ENCODE data around the gene AMPH.
"Not testable (repeated sequence)": the region's sequence is repeated elsewhere in the genome, so short reads cannot be mapped to it uniquely, and the experiment has no call there.

AMPH gene

GRCh38 chr7:38351601-38352000 is 279.6 kb downstream of the AMPH start:
- no peak for DNase-seq (ENCODE audit: low read depth in 2 of 2)
- H3K4me3 ChIP-seq (replicated peaks in 1 of 2; ENCODE audit: low read depth in 2 of 2, low read length in 2 of 2): no peak overlapping the region
- TF ChIP-seq, protein P1, sequence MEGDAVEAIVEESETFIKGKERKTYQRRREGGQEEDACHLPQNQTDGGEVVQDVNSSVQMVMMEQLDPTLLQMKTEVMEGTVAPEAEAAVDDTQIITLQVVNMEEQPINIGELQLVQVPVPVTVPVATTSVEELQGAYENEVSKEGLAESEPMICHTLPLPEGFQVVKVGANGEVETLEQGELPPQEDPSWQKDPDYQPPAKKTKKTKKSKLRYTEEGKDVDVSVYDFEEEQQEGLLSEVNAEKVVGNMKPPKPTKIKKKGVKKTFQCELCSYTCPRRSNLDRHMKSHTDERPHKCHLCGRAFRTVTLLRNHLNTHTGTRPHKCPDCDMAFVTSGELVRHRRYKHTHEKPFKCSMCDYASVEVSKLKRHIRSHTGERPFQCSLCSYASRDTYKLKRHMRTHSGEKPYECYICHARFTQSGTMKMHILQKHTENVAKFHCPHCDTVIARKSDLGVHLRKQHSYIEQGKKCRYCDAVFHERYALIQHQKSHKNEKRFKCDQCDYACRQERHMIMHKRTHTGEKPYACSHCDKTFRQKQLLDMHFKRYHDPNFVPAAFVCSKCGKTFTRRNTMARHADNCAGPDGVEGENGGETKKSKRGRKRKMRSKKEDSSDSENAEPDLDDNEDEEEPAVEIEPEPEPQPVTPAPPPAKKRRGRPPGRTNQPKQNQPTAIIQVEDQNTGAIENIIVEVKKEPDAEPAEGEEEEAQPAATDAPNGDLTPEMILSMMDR (IDR thresholded peaks at IDR 0.05; ENCODE audit: low read depth, low read length): no peak

DNA sequence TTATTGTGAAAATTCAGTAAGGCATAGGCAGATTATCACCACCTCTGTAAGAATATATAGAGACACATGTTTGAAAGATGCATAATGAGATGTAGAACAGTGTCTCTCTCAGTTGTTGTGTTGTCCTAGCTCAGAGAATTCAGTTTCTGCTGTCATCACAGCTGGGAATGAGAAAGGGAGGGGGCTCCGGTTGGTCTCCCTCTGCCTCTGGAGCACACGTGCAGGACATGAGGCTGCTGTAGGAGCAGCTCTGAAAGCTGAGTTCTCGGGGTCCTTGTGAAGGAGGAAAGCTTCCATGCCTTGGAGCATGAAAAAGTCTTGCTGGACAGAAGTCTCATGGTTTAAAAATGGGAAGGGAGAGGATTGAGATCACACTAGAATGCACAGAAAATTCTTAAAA is 280.4 kb downstream of the AMPH start:
- not testable (repeated sequence) for H3K4me3 ChIP-seq (replicated peaks in 1 of 2; ENCODE audit: low read depth in 2 of 2, low read length in 2 of 2); DNase-seq (ENCODE audit: low read depth in 2 of 2)

- DNase-seq (ENCODE audit: low read depth in 2 of 2): peak; percentile 34 to 53
- H3K4me3 ChIP-seq (replicated peaks in 1 of 2; ENCODE audit: low read depth in 2 of 2, low read length in 2 of 2): not testable (repeated sequence)
These were observed 281.1 kb downstream of the AMPH start for GRCh38 chr7:38349869-38350583.

GRCh38 chr7:38349126-38349795 is 281.9 kb downstream of the AMPH start:
- not testable (repeated sequence) for H3K4me3 ChIP-seq (replicated peaks in 1 of 2; ENCODE audit: low read depth in 2 of 2, low read length in 2 of 2); DNase-seq (ENCODE audit: low read depth in 2 of 2)

DNA sequence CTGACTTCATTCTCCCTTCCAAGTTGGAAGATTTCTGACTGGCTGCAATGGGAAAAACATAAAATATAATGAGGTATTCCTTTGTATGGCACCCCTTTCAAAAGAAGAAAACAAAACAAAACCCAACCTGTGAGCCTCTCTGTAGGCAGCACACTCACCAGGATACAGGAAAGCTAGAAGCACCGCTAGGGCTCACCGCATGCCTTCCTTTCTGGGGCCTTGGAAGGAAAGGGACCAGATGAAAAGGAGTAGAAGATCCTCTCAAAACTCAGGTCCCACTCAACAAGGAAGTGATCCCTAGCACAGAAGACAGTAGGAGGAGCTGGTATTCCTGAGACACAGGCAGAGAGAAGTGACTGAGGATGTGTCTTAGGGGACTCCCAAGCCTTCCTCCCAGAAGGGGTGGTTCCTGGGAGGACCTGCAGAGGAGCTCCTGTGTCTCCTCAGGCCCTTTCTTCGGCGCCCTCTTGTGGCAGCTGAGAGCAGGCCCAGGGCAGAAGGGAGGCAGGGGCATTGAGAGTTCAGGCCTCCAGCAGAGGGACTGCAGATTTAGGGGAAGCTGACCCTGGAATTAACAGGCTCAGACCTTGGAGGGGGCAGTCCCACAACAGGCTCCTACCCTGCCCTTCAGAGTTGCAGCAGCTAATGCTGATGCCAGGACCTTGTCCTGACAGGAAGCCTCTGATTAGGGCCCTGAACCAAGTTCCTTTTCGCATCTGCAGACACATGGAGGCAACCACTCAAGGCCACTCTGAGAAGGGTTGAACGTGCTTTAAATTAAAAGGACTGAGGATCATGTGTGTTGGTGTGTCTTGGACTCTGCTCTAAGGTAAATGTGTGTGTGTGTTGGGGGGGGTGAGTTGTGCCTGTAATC is 285.6 kb downstream of the AMPH start:
- DNase-seq (ENCODE audit: low read depth in 2 of 2): peak; percentile 37 to 49
- not testable (repeated sequence) for H3K4me3 ChIP-seq (replicated peaks in 1 of 2; ENCODE audit: low read depth in 2 of 2, low read length in 2 of 2)
- TF ChIP-seq, protein P1 (IDR thresholded peaks at IDR 0.05; ENCODE audit: low read depth, low read length): peak; percentile 70

GRCh38 chr7:38344741-38345140 is 286.4 kb downstream of the AMPH start:
- not testable (repeated sequence) for DNase-seq (ENCODE audit: low read depth in 2 of 2); H3K4me3 ChIP-seq (replicated peaks in 1 of 2; ENCODE audit: low read depth in 2 of 2, low read length in 2 of 2)

GRCh38 chr7:38342135-38342534 is 289.0 kb downstream of the AMPH start:
- DNase-seq (ENCODE audit: low read depth in 2 of 2); H3K4me3 ChIP-seq (replicated peaks in 1 of 2; ENCODE audit: low read depth in 2 of 2, low read length in 2 of 2): not testable (repeated sequence)

GRCh38 chr7:38341172-38341705 is 289.9 kb downstream of the AMPH start:
- not testable (repeated sequence) for H3K4me3 ChIP-seq (replicated peaks in 1 of 2; ENCODE audit: low read depth in 2 of 2, low read length in 2 of 2)
- TF ChIP-seq, protein P1 (IDR thresholded peaks at IDR 0.05; ENCODE audit: low read depth, low read length): peak; percentile 21
- DNase-seq (ENCODE audit: low read depth in 2 of 2): peak; percentile 23 to 69
